GM12872 (cell line): ENCODE measurements around the gene PWWP2B.

Experiments used
- TF ChIP-seq, protein P1 (sequence below): IDR thresholded peaks from 3 replicates; pipeline ENCODE4 v1.5.1; 2011; ENCODE audit warnings: low read depth, mild to moderate bottlenecking, low read length, moderate library complexity; ENCODE audit not compliant: insufficient read depth

Gene PWWP2B

DNA sequence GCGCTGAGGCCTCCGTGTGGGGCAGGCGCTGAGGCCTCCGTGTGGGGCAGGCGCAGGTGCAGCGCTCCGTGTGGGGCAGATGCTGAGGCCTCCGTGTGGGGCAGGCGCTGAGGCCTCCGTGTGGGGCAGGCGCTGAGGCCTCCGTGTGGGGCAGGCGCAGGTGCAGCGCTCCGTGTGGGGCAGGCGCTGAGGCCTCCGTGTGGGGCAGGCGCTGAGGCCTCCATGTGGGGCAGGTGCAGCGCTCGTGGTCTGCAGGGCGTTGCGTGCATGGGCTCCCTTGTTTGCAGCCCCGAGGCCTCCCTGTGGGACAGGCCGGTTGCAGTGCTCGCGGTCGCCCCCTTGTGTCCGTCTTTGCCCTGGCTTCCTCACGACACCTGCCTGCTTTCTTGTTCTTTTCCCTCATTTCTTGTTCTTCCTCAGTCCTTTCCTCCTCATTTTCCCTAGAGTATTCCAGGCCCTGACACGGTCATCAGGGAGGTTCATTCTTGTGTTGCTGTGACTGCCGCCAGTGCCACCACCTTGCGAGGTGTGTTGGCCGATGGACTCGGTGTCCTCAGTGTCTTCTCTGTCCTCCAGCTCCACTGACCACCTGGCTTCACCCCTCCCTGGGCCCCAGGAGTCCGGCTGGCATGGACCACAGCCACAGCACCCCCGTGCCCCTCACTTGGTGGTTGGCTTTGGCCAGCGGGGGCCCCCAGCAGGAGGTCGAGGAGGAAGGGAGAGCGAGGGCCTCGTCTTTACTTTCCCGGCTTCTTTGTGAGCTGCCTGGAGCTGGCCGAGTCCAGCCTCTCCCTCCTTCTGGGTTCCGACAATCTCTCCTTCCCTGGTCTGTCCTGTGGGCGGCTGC lies 44.3 kb upstream of the PWWP2B start:
- TF ChIP-seq, protein P1, sequence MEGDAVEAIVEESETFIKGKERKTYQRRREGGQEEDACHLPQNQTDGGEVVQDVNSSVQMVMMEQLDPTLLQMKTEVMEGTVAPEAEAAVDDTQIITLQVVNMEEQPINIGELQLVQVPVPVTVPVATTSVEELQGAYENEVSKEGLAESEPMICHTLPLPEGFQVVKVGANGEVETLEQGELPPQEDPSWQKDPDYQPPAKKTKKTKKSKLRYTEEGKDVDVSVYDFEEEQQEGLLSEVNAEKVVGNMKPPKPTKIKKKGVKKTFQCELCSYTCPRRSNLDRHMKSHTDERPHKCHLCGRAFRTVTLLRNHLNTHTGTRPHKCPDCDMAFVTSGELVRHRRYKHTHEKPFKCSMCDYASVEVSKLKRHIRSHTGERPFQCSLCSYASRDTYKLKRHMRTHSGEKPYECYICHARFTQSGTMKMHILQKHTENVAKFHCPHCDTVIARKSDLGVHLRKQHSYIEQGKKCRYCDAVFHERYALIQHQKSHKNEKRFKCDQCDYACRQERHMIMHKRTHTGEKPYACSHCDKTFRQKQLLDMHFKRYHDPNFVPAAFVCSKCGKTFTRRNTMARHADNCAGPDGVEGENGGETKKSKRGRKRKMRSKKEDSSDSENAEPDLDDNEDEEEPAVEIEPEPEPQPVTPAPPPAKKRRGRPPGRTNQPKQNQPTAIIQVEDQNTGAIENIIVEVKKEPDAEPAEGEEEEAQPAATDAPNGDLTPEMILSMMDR: peak; percentile 92

DNA sequence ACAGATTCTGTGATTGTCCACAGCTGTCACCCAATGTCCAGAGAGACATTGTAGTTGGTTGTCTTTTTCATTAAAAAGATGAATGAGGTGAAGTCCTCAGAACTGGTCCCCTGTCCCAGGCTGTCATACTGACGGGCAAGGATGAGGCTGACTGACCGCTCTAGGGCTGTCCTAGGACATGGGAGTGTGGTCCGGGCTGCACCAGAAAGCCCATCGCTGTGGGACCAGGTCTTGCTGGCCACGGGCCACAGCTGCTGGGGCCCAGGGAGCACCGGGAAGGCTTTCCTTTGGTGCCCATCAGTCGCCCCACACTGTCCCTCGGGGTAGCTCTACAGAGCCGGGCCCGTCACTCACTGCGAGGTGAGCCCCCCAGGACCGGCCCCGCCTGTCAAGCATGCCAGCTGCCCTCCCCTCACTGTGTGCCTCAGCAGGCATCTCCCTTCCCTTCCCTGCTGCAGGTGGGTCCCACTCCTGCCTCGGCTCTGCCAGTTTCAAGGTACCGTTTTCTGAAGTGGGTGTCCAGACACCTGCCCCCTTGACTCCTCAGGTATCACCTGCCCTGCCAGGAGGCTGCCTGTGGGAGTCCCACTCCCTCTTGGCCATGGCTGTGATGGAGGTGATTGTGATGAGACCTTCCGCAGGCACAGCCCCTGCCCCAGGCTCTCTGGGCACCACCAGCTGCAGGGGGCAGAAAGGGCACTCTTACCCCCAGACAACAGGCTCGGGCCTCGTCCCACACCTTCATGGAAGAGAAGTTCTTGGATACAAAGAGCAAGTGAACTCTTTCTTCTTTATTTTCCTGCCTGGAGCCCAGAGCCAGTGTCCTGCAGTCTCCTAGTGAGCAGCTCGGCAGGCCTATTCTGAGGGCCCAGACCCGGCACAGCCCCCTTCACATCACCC lies 43.3 kb upstream of the PWWP2B start:
- TF ChIP-seq, protein P1: no peak

DNA sequence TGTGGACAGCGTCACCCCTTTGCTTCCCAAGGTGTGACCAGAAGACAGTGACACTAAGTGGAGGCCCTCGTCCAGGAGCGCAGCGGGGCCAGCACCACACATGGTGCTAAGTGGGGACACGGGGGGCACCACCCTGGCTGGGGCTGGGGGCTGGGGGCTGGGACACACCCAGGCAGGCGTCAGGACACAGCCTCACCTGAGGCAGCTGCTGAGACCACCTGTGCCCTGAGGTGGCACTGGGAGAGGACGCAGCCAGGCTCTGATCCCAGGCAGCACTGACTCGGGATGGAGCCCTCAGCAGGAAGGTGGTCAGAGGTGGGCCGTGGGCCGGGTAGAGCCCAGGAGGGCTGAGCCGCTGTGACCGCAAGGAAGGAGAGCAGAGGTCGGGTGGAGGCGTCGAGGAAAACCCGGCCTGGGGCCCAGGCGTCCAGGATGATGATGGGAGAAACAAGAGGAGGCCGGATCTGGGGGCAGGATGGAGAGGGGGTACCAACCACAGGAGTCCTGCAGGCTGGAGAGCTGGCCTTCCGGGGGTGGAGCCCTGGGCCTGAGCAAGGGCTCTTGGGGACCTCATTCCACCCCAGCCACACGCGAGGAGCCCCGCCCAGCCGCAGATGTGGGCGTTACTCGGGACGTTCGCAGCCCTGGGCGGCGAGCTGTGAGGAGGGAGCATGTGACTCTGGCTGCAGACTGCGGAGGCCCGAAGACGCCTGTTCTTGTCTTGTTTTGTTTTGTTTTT lies 42.5 kb upstream of the PWWP2B start:
- TF ChIP-seq, protein P1: no peak

DNA sequence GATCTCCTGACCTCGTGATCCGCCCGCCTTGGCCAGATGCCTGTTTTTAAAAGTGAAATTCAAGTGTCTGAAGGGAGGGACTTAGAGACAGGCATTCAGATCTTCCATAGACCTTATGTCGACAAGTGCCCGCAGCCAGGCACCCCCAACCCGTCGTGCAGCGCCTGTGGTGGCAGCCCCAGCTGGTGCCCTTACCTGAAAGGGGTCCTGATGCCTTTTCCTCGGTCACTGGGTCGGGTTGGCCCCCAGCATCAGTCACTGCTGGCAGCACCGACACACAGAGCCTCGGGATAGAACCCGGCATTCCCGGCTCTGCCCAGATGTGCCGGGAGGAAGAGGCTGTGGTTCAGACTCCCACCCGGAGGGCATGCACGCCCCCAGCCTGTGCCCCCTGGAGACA lies 41.7 kb upstream of the PWWP2B start:
- TF ChIP-seq, protein P1: no peak

DNA sequence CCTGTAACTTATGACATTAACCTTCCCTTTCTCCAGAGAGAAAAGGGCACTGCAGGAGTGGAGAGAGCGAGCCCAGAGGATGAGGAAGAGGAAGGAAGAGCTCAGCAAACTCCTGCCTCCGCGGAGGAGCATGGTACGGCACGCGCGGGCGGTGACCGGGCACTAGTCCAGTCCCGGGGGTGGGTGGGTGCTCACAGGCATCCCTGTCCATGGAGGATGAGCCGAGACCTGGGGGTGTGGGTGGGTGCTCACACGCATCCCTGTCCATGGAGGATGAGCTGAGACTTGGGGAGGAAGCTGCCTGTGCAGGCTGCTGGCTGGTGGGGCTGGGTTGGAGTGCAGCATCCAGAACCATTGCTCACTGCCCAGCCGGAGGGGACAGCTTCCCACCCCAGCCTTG lies 41.2 kb upstream of the PWWP2B start:
- TF ChIP-seq, protein P1: no peak

DNA sequence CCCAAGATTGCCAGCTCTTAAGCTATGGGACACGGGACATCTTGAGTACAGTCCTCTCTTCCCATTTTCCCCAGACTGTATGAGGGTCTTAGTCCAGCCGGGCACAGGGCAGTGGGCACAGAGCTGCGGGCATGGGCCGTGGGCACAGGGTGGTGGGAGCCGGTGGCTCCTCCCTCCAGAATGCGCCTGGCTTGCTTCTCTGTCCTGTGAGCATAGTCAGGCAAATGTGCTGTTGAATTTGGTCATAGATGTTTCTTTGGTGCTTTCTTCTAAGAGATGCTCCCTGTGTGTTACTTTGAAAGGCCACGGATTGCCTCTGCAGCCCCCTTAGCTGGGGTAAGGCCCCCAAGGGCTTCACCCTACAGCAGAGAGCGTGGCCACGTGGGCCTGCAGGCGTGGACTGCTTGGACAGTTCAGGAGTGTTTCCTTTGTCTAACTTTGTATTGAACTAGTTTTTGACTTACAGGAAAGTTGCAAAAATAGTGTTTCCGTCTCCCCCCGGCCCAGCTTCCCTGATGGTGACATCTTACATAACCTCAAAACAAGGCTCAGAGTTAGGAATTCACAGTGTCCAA lies 40.3 kb upstream of the PWWP2B start:
- TF ChIP-seq, protein P1: no peak
